Gastroesophageal sphincter (tissue), 3 donors: ENCODE data around the gene ARF1.

ENCODE experiments used
- EP300 ChIP-seq: sonication (generic); formaldehyde crosslinking; IDR thresholded peaks from one replicate; pipeline ENCODE4 v1.6.1; 2017; ENCODE audit warnings: antibody characterized with exemption, mild to moderate bottlenecking
- POLR2AphosphoS5 ChIP-seq: sonication (generic); formaldehyde crosslinking; IDR thresholded peaks from one replicate; pipeline ENCODE4 v1.6.1; 2017; ENCODE audit warnings: antibody characterized with exemption
- TF ChIP-seq, protein P1 (sequence below), 4 experiments: fragments of 200-600 bp in 2 of 4; fragments of 450-650 bp in 2 of 4; sonication (generic) in 1 of 4; IDR thresholded peaks; one replicate each; pipeline ENCODE4 v1.5.1; 2017 to 2019; ENCODE audit warnings: antibody characterized with exemption in 4 of 4, mild to moderate bottlenecking in 2 of 4, moderate library complexity in 2 of 4

DNA sequence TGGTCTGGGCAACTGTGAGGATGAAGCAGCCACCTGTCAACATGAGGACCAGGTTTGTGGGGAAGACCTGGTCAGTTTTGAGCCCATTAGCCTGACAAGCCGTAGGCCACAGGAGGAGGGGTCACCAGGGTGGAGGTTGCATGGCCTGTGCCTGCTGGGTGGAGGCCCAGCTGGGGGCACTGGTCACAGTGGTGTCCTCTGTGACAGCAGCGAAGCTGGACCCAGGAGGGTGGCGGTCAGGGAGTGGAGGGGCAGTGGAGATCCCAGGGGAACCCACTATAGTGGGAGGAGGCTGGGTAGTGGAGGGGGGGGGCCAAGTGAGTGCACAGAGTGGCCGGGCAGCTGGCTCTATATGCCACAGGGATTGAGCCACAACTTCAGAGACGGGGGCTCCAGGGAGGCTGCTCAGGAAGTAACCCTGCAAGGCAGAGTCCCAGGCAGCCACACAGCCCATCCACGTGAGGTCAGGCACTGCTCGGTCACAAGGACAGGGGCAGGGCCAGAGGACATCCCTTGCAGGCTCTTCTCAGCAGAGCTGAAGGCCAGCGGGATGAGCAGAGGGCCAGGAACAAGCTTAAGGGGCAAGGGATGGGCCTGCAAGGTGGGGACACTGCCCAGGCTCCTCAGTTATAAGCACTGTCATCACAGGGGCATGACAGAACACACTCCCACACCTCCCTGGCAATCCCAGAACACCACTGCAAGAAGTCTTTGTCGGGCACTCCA lies 22.9 kb downstream of the ARF1 start:
- TF ChIP-seq, protein P1, sequence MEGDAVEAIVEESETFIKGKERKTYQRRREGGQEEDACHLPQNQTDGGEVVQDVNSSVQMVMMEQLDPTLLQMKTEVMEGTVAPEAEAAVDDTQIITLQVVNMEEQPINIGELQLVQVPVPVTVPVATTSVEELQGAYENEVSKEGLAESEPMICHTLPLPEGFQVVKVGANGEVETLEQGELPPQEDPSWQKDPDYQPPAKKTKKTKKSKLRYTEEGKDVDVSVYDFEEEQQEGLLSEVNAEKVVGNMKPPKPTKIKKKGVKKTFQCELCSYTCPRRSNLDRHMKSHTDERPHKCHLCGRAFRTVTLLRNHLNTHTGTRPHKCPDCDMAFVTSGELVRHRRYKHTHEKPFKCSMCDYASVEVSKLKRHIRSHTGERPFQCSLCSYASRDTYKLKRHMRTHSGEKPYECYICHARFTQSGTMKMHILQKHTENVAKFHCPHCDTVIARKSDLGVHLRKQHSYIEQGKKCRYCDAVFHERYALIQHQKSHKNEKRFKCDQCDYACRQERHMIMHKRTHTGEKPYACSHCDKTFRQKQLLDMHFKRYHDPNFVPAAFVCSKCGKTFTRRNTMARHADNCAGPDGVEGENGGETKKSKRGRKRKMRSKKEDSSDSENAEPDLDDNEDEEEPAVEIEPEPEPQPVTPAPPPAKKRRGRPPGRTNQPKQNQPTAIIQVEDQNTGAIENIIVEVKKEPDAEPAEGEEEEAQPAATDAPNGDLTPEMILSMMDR (IDR thresholded peaks at IDR 0.05): no peak
- no peak for TF ChIP-seq POLR2AphosphoS5
- TF ChIP-seq EP300: no peak
